Caco-2 (cell line): ENCODE data around the gene CDK19. TPM values are rescaled to one million over a fixed set of nuclear protein-coding genes. Genes with fewer than 3 reads are reported as not detected.

Experiments
- BruUV-seq: library from RNA; stranded (reverse); fragments of 400-500 nt; replicated peaks from 2 replicates; lab custom pipeline; 2021; lab: Mats Ljungman, UMichigan
- CTCF ChIA-PET: fragments of 300-600 bp; sonication (Branson Sonifier 250); formaldehyde crosslinking; loops from one replicate; lab custom pipeline; 2022; ENCODE audit warnings: antibody characterized with exemption; lab: Charles Lee
- POLR2A ChIA-PET: fragments of 300-600 bp; sonication (Branson Sonifier 250); formaldehyde crosslinking; loops from one replicate; lab custom pipeline; 2022; ENCODE audit warnings: antibody characterized with exemption; lab: Charles Lee
- DNase-seq, 2 experiments: peaks; one replicate each; pipeline versions ENCODE4 v3.0.0 to v3.0.0-alpha.2; 2020 to 2022
- H3K27me3 ChIP-seq: replicated peaks from 2 replicates; pipeline ENCODE4 v1.6.0; 2011; ENCODE audit warnings: low read length; ENCODE audit not compliant: control insufficient read depth, insufficient read depth
- H3K36me3 ChIP-seq: 2 replicates; pipeline ENCODE4 v1.5.1; 2011; ENCODE audit warnings: low read length; ENCODE audit not compliant: control insufficient read depth, insufficient read depth
- H3K4me1 ChIP-seq: fragments of 250-450 bp; sonication (Bioruptor Pico); 2 replicates; pipeline ENCODE4 v1.5.1; 2020; ENCODE audit warnings: mild to moderate bottlenecking
- H3K4me3 ChIP-seq: 2 replicates; pipeline ENCODE4 v1.5.1; 2011; ENCODE audit warnings: low read depth, mild to moderate bottlenecking, control low read depth, low read length
- H3K9me3 ChIP-seq: fragments of 250-450 bp; sonication (Bioruptor Pico); 2 replicates; pipeline ENCODE4 v1.5.1; 2020; ENCODE audit warnings: mild to moderate bottlenecking, moderate library complexity
- H3K27ac Mint-ChIP-seq: one replicate; pipeline ENCODE4 v1.8.0; 2022; ENCODE audit warnings: mixed read lengths; ENCODE audit not compliant: unreplicated experiment
- H3K27me3 Mint-ChIP-seq: one replicate; pipeline ENCODE4 v1.8.0; 2022; ENCODE audit warnings: mixed read lengths; ENCODE audit not compliant: insufficient read depth, unreplicated experiment
- H3K36me3 Mint-ChIP-seq: one replicate; pipeline ENCODE4 v1.8.0; 2022; ENCODE audit warnings: mild to moderate bottlenecking, mixed read lengths; ENCODE audit not compliant: insufficient read depth, unreplicated experiment
- H3K4me1 Mint-ChIP-seq: one replicate; pipeline ENCODE4 v1.8.0; 2022; ENCODE audit warnings: low read depth, mixed read lengths; ENCODE audit not compliant: unreplicated experiment
- H3K4me3 Mint-ChIP-seq: one replicate; pipeline ENCODE4 v1.8.0; 2022; ENCODE audit warnings: mild to moderate bottlenecking, moderate library complexity, mixed read lengths; ENCODE audit not compliant: unreplicated experiment
- H3K9me3 Mint-ChIP-seq: one replicate; pipeline ENCODE4 v1.8.0; 2022; ENCODE audit warnings: mixed read lengths; ENCODE audit not compliant: unreplicated experiment
- CTCF ChIP-seq, 2 experiments: fragments of 200-600 bp in 1 of 2; IDR thresholded peaks; 1 replicate in 1 of 2; 2 replicates in 1 of 2; pipeline versions ENCODE4 v1.5.1 to v1.8.0; 2011 to 2022; ENCODE audit warnings: antibody characterized with exemption in 1 of 2, control low read depth in 1 of 2, inconsistent platforms in 1 of 2, low read depth in 1 of 2, low read length in 1 of 2, mild to moderate bottlenecking in 1 of 2, moderate library complexity in 1 of 2; ENCODE audit not compliant: insufficient read depth in 1 of 2, severe bottlenecking in 1 of 2, unreplicated experiment in 1 of 2
- intact Hi-C: fragments of 100-400 bp; cut with micrococcal nuclease; formaldehyde crosslinking; loops from one replicate; pipeline ENCODE4 v1.10.0; 2022; ENCODE audit not compliant: unreplicated experiment
- total RNA-seq: library from RNA; stranded (reverse); gene quantifications from 2 replicates; pipeline ENCODE4 v1.2.3, GENCODE V29; 2022

The CDK19 gene
- total RNA-seq, 1 experiment from 2014 or later: 24.6 TPM

- H3K4me3 ChIP-seq: no peak overlapping the region
- H3K4me1 ChIP-seq: no peaks in the 10 kb centered on the region
- no peaks in the 10 kb centered on the region for H3K9me3 ChIP-seq
- DNase-seq: no peak
- H3K9me3 Mint-ChIP-seq: no peaks in the 10 kb centered on the region
- no peak overlapping the region for H3K27ac Mint-ChIP-seq
- POLR2A ChIA-PET: no interaction called here
- no TSS peak for BruUV-seq
- TF ChIP-seq CTCF (IDR thresholded peaks at IDR 0.05; ENCODE audit: insufficient read depth in 1 of 2, low read depth in 1 of 2, low read length in 1 of 2, severe bottlenecking in 1 of 2, unreplicated experiment in 1 of 2): no peak
- H3K36me3 Mint-ChIP-seq: peaks cover 5% of the 10 kb centered on the region
- no peak overlapping the region for H3K4me3 Mint-ChIP-seq
- intact Hi-C loops: no loop called here
- CTCF ChIA-PET: no interaction called here
- no peaks in the 10 kb centered on the region; the same call in 1 of the 2 replicates for H3K36me3 ChIP-seq
- H3K4me1 Mint-ChIP-seq: peaks cover 7% of the 10 kb centered on the region
- H3K27me3 ChIP-seq: no peaks in the 10 kb centered on the region
- H3K27me3 Mint-ChIP-seq: no peaks in the 10 kb centered on the region
These were observed 198.2 kb downstream of the CDK19 start for GRCh38 chr6:110617057-110617456.

GRCh38 chr6:110615722-110616121 lies 199.5 kb downstream of the CDK19 start:
- no peak for TF ChIP-seq CTCF (IDR thresholded peaks at IDR 0.05; ENCODE audit: insufficient read depth in 1 of 2, low read depth in 1 of 2, low read length in 1 of 2, severe bottlenecking in 1 of 2, unreplicated experiment in 1 of 2)
- Histone ChIP-seq H3K27me3 (no peaks in the 10 kb centered on the region), H3K36me3 (no peaks in the 10 kb centered on the region; the same call in 1 of the 2 replicates), H3K4me1 (no peaks in the 10 kb centered on the region), H3K9me3 (no peaks in the 10 kb centered on the region), H3K4me3 (no peak overlapping the region)
- Mint-ChIP-seq H3K27ac (no peak overlapping the region), H3K27me3 (no peaks in the 10 kb centered on the region), H3K36me3 (peaks cover 5% of the 10 kb centered on the region), H3K9me3 (no peaks in the 10 kb centered on the region), H3K4me3 (no peak overlapping the region), H3K4me1 (peaks cover 7% of the 10 kb centered on the region)
- BruUV-seq: no TSS peak
- POLR2A ChIA-PET: no interaction called here
- CTCF ChIA-PET: no interaction called here
- intact Hi-C loops: no loop called here
- no peak for DNase-seq

GRCh38 chr6:110614586-110614985 lies 200.7 kb downstream of the CDK19 start:
- intact Hi-C loops: no loop called here
- CTCF ChIA-PET: no interaction called here
- Mint-ChIP-seq H3K27ac (no peak overlapping the region), H3K4me3 (no peak overlapping the region), H3K36me3 (peaks cover 5% of the 10 kb centered on the region), H3K4me1 (no peaks in the 10 kb centered on the region), H3K9me3 (no peaks in the 10 kb centered on the region), H3K27me3 (no peaks in the 10 kb centered on the region)
- no peak overlapping the region for H3K4me3 ChIP-seq
- BruUV-seq: no TSS peak
- H3K9me3 ChIP-seq: no peaks in the 10 kb centered on the region
- no peak for TF ChIP-seq CTCF (IDR thresholded peaks at IDR 0.05; ENCODE audit: insufficient read depth in 1 of 2, low read depth in 1 of 2, low read length in 1 of 2, severe bottlenecking in 1 of 2, unreplicated experiment in 1 of 2)
- POLR2A ChIA-PET: no interaction called here
- DNase-seq: no peak
- H3K36me3 ChIP-seq: no peaks in the 10 kb centered on the region; the same call in 1 of the 2 replicates
- no peaks in the 10 kb centered on the region for H3K4me1 ChIP-seq
- H3K27me3 ChIP-seq: no peaks in the 10 kb centered on the region
